Peyer's patch (tissue), 4 donors: ENCODE results near the gene ADK.

Source experiments
- POLR2A ChIP-seq, 2 donors: fragments of 450-650 bp; IDR thresholded peaks; one replicate each; pipeline ENCODE4 v1.5.1; 2017; ENCODE audit warnings: antibody characterized with exemption in 2 of 2, mild to moderate bottlenecking in 2 of 2, moderate library complexity in 2 of 2
- TF ChIP-seq, protein P1 (sequence below), 6 experiments: fragments of 450-650 bp in 4 of 6; fragments of 200-600 bp in 2 of 6; sonication (generic) in 1 of 6; IDR thresholded peaks; one replicate each; pipeline ENCODE4 v1.5.1; 2017 to 2019; ENCODE audit warnings: antibody characterized with exemption in 6 of 6, mild to moderate bottlenecking in 3 of 6, moderate library complexity in 1 of 6

DNA sequence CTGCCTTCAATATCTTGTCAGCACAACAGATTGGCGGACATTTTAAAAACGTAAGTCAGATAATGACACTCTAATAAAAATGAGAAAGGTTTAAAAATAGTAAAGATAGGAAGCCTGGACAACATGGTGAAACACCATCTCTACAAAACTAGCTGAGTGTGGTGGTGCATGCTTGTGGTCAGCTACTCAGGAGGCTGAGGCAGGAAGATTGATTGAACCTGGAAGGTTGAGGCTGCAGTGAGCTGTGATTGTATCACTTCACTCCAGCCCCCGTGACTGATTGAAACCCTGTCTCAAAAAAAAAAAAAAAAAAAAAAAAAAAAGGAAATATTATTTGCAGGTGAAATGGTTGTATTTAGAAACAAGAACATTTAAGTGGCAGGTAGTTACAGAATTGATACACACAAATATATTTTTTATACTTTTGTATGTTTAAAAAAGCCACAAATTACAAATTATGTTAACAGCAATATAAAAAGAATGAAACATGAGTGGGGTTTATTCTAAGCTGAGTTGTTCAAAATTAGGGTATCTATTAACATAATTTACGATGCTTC, 141.9 kb downstream of the ADK start:
- TF ChIP-seq, protein P1, sequence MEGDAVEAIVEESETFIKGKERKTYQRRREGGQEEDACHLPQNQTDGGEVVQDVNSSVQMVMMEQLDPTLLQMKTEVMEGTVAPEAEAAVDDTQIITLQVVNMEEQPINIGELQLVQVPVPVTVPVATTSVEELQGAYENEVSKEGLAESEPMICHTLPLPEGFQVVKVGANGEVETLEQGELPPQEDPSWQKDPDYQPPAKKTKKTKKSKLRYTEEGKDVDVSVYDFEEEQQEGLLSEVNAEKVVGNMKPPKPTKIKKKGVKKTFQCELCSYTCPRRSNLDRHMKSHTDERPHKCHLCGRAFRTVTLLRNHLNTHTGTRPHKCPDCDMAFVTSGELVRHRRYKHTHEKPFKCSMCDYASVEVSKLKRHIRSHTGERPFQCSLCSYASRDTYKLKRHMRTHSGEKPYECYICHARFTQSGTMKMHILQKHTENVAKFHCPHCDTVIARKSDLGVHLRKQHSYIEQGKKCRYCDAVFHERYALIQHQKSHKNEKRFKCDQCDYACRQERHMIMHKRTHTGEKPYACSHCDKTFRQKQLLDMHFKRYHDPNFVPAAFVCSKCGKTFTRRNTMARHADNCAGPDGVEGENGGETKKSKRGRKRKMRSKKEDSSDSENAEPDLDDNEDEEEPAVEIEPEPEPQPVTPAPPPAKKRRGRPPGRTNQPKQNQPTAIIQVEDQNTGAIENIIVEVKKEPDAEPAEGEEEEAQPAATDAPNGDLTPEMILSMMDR (IDR thresholded peaks at IDR 0.05), result no peak
- no peak for TF ChIP-seq POLR2A (IDR thresholded peaks at IDR 0.05)
